ENCODE measurements around the gene ZNF132.
"Not testable (repeated sequence)": the region's sequence is repeated elsewhere in the genome, so short reads cannot be mapped to it uniquely, and the experiment has no call there.

The ZNF132 gene

DNA sequence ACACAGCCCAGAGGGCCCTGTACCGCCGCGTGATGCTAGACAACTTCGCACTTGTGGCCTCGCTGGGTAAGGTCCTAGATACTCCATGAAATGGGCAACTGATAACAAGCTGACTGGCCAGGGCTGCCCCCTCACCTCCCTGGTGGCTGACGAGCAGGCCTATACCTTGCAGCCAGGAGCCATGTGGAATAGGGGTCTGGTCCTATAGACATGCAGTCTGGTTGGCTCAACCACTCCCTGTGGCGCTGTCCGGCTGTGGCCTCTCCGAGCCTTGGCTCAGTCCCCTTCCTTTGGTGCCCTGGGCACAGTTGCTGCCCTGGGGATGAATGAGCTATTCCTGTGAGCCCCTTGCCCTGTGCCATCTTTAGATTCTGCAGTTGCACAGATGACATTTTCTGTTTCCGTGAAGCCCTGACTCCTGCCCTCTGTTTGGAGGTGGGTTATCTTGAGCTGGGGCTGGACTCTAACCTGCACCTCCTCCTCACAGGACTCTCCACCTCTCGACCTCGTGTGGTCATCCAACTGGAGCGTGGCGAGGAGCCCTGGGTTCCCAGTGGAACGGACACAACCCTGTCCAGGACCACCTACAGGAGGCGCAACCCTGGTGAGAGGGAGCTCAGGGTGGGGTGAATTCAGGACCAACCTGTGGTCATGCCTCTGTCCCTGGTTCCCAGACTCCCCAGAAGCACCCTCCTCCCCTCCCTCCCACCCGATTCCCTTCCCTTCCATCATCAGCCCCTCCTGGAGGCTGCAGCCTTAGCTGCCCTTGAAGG, 29.5 kb upstream of the ZNF132 start:
- DNase-seq = no peak
- in situ Hi-C loops (cut with MboI; ENCODE audit: low pct_unique_long_range_greater_than_20kb, low sequenced_read_pairs) = no loop called here

DNA sequence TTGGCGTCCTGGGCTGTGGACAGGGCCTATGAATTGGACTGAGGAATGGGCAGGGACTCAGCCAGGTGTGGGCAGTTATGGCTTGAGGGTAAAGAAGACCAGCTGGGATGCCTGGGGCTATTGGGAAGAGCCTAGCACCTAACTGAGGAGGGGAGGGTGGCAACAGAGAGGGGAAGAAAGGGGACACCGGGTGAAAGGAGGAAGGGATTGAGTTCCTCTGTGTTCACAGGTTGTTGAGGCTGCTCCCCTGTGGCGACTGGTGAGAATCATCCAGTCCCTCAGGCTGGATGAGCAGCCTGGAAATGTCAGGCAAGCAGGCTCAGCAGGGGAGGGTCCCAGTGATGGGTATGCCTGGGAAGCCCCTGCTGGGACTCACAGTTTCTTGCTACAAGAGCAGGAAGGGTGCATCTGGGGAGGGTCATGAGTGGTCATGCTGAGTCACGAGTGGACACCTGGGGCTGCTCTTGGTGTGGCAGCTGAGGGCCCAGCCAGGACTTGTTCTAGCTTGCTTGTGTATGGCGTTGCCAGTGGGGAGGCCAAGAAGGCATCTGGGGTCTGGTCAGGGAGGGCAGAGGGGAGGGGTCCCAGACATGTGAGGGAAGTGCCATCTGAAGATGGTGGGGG, 28.4 kb upstream of the ZNF132 start:
- in situ Hi-C loops (cut with MboI; ENCODE audit: low pct_unique_long_range_greater_than_20kb, low sequenced_read_pairs) = no loop called here
- no peak for DNase-seq

GRCh38 chr19:58466760-58467589, 27.0 kb upstream of the ZNF132 start, which contains the start of gene ZNF324:
TSS of gene ZNF324 (plus strand) at chr19:58467080. CDS start at chr19:58469186, 2,106 bp downstream.
- in situ Hi-C loops (cut with MboI; ENCODE audit: low pct_unique_long_range_greater_than_20kb, low sequenced_read_pairs) = no loop called here
- DNase-seq = peak; percentile 95

- DNase-seq = no peak
- in situ Hi-C loops (cut with MboI; ENCODE audit: low pct_unique_long_range_greater_than_20kb, low sequenced_read_pairs) = no loop called here
Measured at GRCh38 chr19:58466089-58466759, 26.3 kb upstream of the ZNF132 start.

DNA sequence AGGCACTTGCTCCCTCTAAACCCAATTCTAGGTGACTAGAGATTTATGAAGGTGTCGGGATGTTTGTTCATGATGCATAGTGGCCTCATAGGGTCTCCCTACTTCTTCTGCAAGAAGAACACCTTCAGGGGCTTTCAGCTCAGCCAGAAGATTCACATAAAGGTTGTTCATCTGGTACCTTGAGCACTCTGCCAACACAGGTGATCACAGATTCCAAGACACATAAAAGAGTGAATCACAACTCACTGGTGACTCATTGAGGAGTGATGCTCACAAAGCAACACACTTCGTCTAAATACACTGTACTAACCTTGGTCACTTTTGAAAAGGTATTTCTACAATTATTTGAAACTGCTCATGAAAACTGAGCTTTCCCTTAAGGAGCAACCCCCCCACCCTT, 20.1 kb upstream of the ZNF132 start:
- in situ Hi-C loops (cut with MboI; ENCODE audit: low pct_unique_long_range_greater_than_20kb, low sequenced_read_pairs) = no loop called here
- DNase-seq = no peak

- in situ Hi-C loops (cut with MboI; ENCODE audit: low pct_unique_long_range_greater_than_20kb, low sequenced_read_pairs) = no loop called here
Measured at GRCh38 chr19:58456111-58456510, 16.2 kb upstream of the ZNF132 start.

GRCh38 chr19:58455306-58455705, 15.4 kb upstream of the ZNF132 start:
- in situ Hi-C loops (cut with MboI; ENCODE audit: low pct_unique_long_range_greater_than_20kb, low sequenced_read_pairs) = no loop called here
- no peak for DNase-seq

More at GRCh38 chr19:58456111-58456510, 16.2 kb upstream of the ZNF132 start:
- DNase-seq = no peak

DNA sequence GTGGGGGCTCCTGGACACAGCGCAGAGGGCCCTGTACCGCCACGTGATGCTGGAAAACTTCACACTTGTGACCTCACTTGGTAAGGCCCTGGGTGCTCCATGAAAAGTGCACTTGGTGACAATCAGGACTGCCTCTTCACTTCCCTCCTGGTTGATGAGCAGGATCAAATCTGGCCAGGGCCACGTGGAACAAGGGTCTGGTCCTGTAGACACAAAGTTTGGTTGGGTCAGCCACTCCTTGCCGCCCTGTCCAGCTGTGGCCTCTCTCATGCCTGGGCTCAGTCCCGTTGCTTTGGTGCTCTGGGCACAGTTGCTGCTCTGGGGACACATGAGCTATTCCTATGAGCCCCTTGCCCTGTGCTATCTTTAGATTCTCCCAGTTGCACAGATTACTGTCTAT, 13.8 kb upstream of the ZNF132 start:
- in situ Hi-C loops (cut with MboI; ENCODE audit: low pct_unique_long_range_greater_than_20kb, low sequenced_read_pairs) = no loop called here
- no peak for DNase-seq

- in situ Hi-C loops (cut with MboI; ENCODE audit: low pct_unique_long_range_greater_than_20kb, low sequenced_read_pairs) = no loop called here
- DNase-seq = peak; percentile 96
Measured at GRCh38 chr19:58451358-58452101, 11.6 kb upstream of the ZNF132 start, which contains the start of gene ZNF324B. TSS of gene ZNF324B (plus strand) at chr19:58451622. CDS start at chr19:58453702, 2,080 bp downstream.

GRCh38 chr19:58450856-58451357, 11.0 kb upstream of the ZNF132 start:
- in situ Hi-C loops (cut with MboI; ENCODE audit: low pct_unique_long_range_greater_than_20kb, low sequenced_read_pairs) = no loop called here
- no peak for DNase-seq

GRCh38 chr19:58449980-58450379, 10.0 kb upstream of the ZNF132 start:
- in situ Hi-C loops (cut with MboI; ENCODE audit: low pct_unique_long_range_greater_than_20kb, low sequenced_read_pairs); DNase-seq: not testable (repeated sequence)

DNA sequence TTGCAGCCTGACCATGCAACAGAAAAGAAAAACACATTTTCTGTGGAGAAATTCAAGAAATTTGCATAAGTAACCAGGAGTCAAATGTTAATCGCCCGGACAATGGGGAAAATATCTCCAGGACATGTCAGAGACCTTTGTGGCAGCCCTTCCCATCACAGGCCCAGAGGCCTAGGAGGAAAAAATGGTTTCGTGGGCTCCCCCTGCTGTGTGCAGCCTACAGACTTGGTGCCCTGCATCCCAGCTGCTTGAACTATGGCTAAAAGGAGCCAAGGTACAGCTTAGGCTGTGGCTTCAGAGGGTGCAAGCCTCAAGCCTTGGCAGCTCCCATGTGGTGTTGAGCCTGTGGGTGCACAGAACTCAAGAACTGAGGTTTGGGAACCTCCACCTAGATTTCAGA, 8.9 kb upstream of the ZNF132 start:
- DNase-seq; in situ Hi-C loops (cut with MboI; ENCODE audit: low pct_unique_long_range_greater_than_20kb, low sequenced_read_pairs): not testable (repeated sequence)

DNA sequence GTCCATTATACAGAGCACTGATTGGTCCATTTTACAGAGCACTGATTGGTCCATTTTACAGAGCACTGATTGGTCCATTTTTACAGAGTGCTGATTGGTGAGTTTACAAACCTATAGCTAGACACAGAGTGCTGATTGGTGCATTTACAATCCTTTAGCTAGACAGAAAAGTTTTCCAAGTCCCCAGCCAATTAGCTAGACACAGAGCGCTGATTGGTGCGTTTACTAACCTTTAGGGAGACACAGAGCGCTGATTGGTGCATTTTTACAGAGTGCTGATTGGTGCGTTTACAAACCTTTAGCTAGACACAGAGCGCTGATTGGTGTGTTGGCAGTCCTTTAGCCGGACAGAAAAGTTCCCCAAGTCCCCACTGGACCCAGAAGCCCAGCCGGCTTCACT, 3.0 kb upstream of the ZNF132 start:
- DNase-seq; in situ Hi-C loops (cut with MboI; ENCODE audit: low pct_unique_long_range_greater_than_20kb, low sequenced_read_pairs): not testable (repeated sequence)

DNA sequence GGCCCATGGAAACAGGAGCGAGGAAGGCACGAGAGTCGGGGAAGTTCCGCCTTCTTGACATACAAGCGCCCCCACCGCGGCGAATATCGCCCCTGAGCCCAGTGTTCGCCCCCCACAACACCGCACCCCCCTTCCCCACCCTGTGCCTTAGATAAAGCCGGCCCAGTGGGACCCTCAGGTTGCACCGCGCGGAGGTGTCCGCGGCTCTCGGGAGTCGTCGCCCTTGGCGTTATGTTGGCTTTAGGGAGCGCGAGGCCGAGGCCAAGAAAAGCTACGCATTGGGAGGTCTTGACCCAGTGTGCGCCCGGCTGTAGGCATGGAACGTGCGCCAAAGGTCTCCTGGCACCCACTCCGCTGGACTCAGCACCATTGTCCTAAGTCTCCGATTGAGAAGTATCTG, 603 bp upstream of the ZNF132 start:
- DNase-seq = no peak

GRCh38 chr19:58434217-58434616, 5.7 kb downstream of the ZNF132 start:
- in situ Hi-C loops (cut with MboI; ENCODE audit: low pct_unique_long_range_greater_than_20kb, low sequenced_read_pairs) = no loop called here

More for the DNA sequence above, 603 bp upstream of the ZNF132 start:
- in situ Hi-C loops (cut with MboI; ENCODE audit: low pct_unique_long_range_greater_than_20kb, low sequenced_read_pairs) = no loop called here

DNA sequence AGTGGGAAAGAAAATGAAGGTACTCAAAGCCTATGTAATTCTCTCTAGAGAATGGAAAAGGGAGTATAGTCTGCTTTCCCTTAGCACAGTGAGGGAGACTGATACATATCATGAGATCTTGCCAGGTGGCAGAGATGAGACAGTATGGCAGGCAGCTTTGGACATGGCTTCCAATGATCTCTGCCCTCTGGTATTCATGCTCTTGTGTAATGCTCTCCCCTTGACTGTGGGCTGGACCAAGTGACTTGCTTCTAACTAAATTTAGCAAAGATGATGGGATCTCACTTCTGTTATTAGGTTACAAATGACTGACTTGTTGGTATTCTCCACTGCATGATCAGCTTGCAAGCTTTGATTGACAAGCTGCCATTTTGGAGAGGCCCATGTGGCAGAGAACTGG, 10.2 kb downstream of the ZNF132 start:
- in situ Hi-C loops (cut with MboI; ENCODE audit: low pct_unique_long_range_greater_than_20kb, low sequenced_read_pairs) = no loop called here
- no peak for DNase-seq

More at GRCh38 chr19:58434217-58434616, 5.7 kb downstream of the ZNF132 start:
- DNase-seq = no peak

- no peak for DNase-seq
- in situ Hi-C loops (cut with MboI; ENCODE audit: low pct_unique_long_range_greater_than_20kb, low sequenced_read_pairs) = no loop called here
Measured at GRCh38 chr19:58428617-58429016, 11.3 kb downstream of the ZNF132 start.

GRCh38 chr19:58417071-58417470, 22.9 kb downstream of the ZNF132 start:
- DNase-seq = no peak
- in situ Hi-C loops (cut with MboI; ENCODE audit: low pct_unique_long_range_greater_than_20kb, low sequenced_read_pairs) = no loop called here
